Spleen (tissue), 7 donors: ENCODE results near the gene FREY1.

Experiments used
- CTCF ChIP-seq, 11 experiments: fragments of 200-600 bp in 7 of 11; fragments of 450-650 bp in 4 of 11; sonication (generic) in 4 of 11; IDR thresholded peaks in 8 of 11; conservative IDR thresholded peaks in 3 of 11; 1 replicate in 7 of 11; 2 replicates in 4 of 11; pipeline versions ENCODE4 v1.4.0 to v1.8.0; 2016 to 2021; ENCODE audit warnings: antibody characterized with exemption in 11 of 11, inconsistent platforms in 4 of 11, mild to moderate bottlenecking in 1 of 11
- POLR2A ChIP-seq, 3 donors: fragments of 450-650 bp; IDR thresholded peaks; one replicate each; pipeline ENCODE4 v1.5.1; 2017; ENCODE audit warnings: antibody characterized with exemption in 3 of 3, mild to moderate bottlenecking in 1 of 3
- donor health status: DM: no; HTN: no; CAD: no; lungs with moderate emphysema.
- donor health status: DM: no; HTN: no; CAD: no.
- donor health status: DM: no; HTN: no; CAD: no.

GRCh38 chr11:45945397-45945999 is 38.4 kb upstream of the FREY1 start:
- TF ChIP-seq CTCF (IDR thresholded peaks at IDR 0.05 in 8 of 11, conservative IDR thresholded peaks at IDR 0.05 in 3 of 11) (no peak), POLR2A (IDR thresholded peaks at IDR 0.05) (no peak)
